Caco-2 (cell line): ENCODE results near the gene TPX2. TPM values are rescaled to one million over a fixed set of nuclear protein-coding genes. Genes with fewer than 3 reads are reported as not detected.

Experiments used
- BruUV-seq: library from RNA; stranded (reverse); fragments of 400-500 nt; replicated peaks from 2 replicates; lab custom pipeline; 2021; lab: Mats Ljungman, UMichigan
- CTCF ChIA-PET: fragments of 300-600 bp; sonication (Branson Sonifier 250); formaldehyde crosslinking; loops from one replicate; lab custom pipeline; 2022; ENCODE audit warnings: antibody characterized with exemption; lab: Charles Lee
- POLR2A ChIA-PET: fragments of 300-600 bp; sonication (Branson Sonifier 250); formaldehyde crosslinking; loops from one replicate; lab custom pipeline; 2022; ENCODE audit warnings: antibody characterized with exemption; lab: Charles Lee
- DNase-seq, 2 experiments: peaks; one replicate each; pipeline versions ENCODE4 v3.0.0 to v3.0.0-alpha.2; 2020 to 2022
- H3K27me3 ChIP-seq: replicated peaks from 2 replicates; pipeline ENCODE4 v1.6.0; 2011; ENCODE audit warnings: low read length; ENCODE audit not compliant: control insufficient read depth, insufficient read depth
- H3K36me3 ChIP-seq: 2 replicates; pipeline ENCODE4 v1.5.1; 2011; ENCODE audit warnings: low read length; ENCODE audit not compliant: control insufficient read depth, insufficient read depth
- H3K4me1 ChIP-seq: fragments of 250-450 bp; sonication (Bioruptor Pico); 2 replicates; pipeline ENCODE4 v1.5.1; 2020; ENCODE audit warnings: mild to moderate bottlenecking
- H3K4me3 ChIP-seq: 2 replicates; pipeline ENCODE4 v1.5.1; 2011; ENCODE audit warnings: low read depth, mild to moderate bottlenecking, control low read depth, low read length
- H3K9me3 ChIP-seq: fragments of 250-450 bp; sonication (Bioruptor Pico); 2 replicates; pipeline ENCODE4 v1.5.1; 2020; ENCODE audit warnings: mild to moderate bottlenecking, moderate library complexity
- H3K27ac Mint-ChIP-seq: one replicate; pipeline ENCODE4 v1.8.0; 2022; ENCODE audit warnings: mixed read lengths; ENCODE audit not compliant: unreplicated experiment
- H3K27me3 Mint-ChIP-seq: one replicate; pipeline ENCODE4 v1.8.0; 2022; ENCODE audit warnings: mixed read lengths; ENCODE audit not compliant: insufficient read depth, unreplicated experiment
- H3K36me3 Mint-ChIP-seq: one replicate; pipeline ENCODE4 v1.8.0; 2022; ENCODE audit warnings: mild to moderate bottlenecking, mixed read lengths; ENCODE audit not compliant: insufficient read depth, unreplicated experiment
- H3K4me1 Mint-ChIP-seq: one replicate; pipeline ENCODE4 v1.8.0; 2022; ENCODE audit warnings: low read depth, mixed read lengths; ENCODE audit not compliant: unreplicated experiment
- H3K4me3 Mint-ChIP-seq: one replicate; pipeline ENCODE4 v1.8.0; 2022; ENCODE audit warnings: mild to moderate bottlenecking, moderate library complexity, mixed read lengths; ENCODE audit not compliant: unreplicated experiment
- H3K9me3 Mint-ChIP-seq: one replicate; pipeline ENCODE4 v1.8.0; 2022; ENCODE audit warnings: mixed read lengths; ENCODE audit not compliant: unreplicated experiment
- intact Hi-C: fragments of 100-400 bp; cut with micrococcal nuclease; formaldehyde crosslinking; loops from one replicate; pipeline ENCODE4 v1.10.0; 2022; ENCODE audit not compliant: unreplicated experiment
- total RNA-seq: library from RNA; stranded (reverse); gene quantifications from 2 replicates; pipeline ENCODE4 v1.2.3, GENCODE V29; 2022
- TF ChIP-seq, protein P1 (sequence below), 2 experiments: fragments of 200-600 bp in 1 of 2; IDR thresholded peaks; 1 replicate in 1 of 2; 2 replicates in 1 of 2; pipeline versions ENCODE4 v1.5.1 to v1.8.0; 2011 to 2022; ENCODE audit warnings: antibody characterized with exemption in 1 of 2, control low read depth in 1 of 2, inconsistent platforms in 1 of 2, low read depth in 1 of 2, low read length in 1 of 2, mild to moderate bottlenecking in 1 of 2, moderate library complexity in 1 of 2; ENCODE audit not compliant: insufficient read depth in 1 of 2, severe bottlenecking in 1 of 2, unreplicated experiment in 1 of 2

The TPX2 gene
- total RNA-seq, 1 experiment from 2014 or later, result 237 TPM

DNA sequence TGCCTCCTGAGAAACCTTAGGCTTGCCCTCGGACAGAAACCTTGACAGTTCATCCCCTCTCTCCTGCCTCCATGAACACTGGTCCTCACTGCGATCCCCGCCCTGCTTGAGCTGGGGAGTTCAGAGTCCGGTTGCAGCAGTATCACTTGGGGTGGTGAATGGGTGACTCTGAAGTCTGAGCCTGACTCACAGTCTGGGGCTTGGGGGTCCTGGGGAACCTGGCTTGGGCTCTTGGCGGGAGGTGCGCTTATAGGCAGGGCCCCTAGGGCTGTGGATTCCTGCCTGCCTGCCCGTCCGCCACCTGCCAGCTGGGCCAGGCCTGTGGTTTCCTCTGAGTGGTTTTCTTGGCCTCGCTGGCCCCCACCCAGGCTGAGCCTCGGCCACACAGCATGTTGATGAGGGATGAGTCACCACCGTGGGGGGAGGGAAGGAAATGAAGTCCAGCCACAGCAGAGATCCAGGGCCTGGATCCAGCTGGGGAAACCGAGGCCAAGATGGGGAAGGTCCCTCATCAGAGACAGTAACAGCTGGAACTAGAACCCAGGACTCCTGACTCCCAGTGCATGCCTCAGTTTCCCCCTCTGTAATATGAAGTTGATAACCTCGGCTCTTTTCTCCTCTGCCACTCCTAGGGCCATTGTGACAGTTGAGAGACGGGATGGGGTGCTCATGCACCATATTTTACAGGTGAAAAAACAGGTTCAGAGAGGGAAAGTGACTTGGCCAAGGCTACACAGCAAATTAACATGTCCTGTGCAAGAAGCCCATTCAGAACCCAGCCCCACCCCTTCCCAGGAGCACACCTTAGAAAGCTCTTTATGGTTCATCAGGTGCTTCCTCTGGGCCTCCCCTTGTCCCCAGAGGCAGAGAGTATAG lies 97.1 kb downstream of the TPX2 start:
- TF ChIP-seq, protein P1, sequence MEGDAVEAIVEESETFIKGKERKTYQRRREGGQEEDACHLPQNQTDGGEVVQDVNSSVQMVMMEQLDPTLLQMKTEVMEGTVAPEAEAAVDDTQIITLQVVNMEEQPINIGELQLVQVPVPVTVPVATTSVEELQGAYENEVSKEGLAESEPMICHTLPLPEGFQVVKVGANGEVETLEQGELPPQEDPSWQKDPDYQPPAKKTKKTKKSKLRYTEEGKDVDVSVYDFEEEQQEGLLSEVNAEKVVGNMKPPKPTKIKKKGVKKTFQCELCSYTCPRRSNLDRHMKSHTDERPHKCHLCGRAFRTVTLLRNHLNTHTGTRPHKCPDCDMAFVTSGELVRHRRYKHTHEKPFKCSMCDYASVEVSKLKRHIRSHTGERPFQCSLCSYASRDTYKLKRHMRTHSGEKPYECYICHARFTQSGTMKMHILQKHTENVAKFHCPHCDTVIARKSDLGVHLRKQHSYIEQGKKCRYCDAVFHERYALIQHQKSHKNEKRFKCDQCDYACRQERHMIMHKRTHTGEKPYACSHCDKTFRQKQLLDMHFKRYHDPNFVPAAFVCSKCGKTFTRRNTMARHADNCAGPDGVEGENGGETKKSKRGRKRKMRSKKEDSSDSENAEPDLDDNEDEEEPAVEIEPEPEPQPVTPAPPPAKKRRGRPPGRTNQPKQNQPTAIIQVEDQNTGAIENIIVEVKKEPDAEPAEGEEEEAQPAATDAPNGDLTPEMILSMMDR (IDR thresholded peaks at IDR 0.05; ENCODE audit: insufficient read depth in 1 of 2, low read depth in 1 of 2, low read length in 1 of 2, severe bottlenecking in 1 of 2, unreplicated experiment in 1 of 2), result no peak
- H3K9me3 ChIP-seq, result no peaks in the 10 kb centered on the region
- no peaks in the 10 kb centered on the region for H3K27me3 ChIP-seq
- Mint-ChIP-seq H3K4me1 (peaks cover 5% of the 10 kb centered on the region), H3K36me3 (no peaks in the 10 kb centered on the region), H3K27ac (no peak overlapping the region), H3K27me3 (no peaks in the 10 kb centered on the region), H3K4me3 (no peak overlapping the region), H3K9me3 (no peaks in the 10 kb centered on the region)
- BruUV-seq, result no TSS peak
- intact Hi-C loops, result no loop called here
- H3K4me1 ChIP-seq, result peaks cover 13% of the 10 kb centered on the region
- H3K4me3 ChIP-seq, result no peak overlapping the region
- H3K36me3 ChIP-seq, result no peaks in the 10 kb centered on the region
- POLR2A ChIA-PET, result no interaction called here
- CTCF ChIA-PET, result interaction anchor here (0.8 to 2.5 kb wide), 5 partner anchors 9 to 112 kb away, joined by 3 to 14 read pairs (median 7); no protein-coding TSS in a partner anchor
- peak; percentile 58 to 76 for DNase-seq

DNA sequence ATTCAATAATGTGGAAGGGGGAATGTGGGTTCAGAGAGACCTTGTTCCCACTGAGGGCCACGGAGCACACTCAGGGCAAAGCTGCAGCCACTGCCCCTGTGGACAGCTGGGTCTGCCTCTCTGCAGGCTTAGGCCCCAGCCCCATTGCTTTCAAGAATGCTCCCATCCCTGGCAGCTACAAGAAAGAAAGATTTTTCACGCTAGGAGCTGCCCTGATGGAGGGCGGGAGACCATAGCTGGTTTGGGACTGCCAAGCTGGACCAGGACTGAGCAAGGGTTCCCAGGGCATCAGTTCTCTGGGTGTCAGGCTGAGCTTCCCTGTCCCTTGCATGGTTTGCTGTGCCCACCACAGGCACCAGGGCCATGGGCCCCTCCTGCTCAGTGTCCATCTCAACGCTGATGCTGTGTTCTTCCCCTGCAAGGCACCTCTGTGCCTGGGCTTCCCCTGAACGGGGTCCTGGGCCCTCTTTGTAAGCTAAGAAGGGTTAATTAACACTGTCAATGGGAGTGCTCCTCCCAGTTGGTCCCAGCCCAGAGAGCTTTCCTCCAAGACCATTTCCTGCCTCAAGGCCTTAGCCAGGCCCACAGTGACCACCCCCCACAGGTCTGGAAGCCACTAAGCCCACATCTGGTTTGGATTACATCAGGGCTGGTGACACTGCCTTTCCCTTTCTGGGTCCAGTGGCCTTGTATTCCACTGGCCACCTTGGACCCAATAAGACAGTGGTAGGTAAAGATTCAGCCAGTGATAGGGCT lies 97.9 kb downstream of the TPX2 start:
- no peak overlapping the region for H3K4me3 Mint-ChIP-seq
- BruUV-seq, result no TSS peak
- Histone ChIP-seq H3K4me1 (peaks cover 13% of the 10 kb centered on the region), H3K9me3 (no peaks in the 10 kb centered on the region), H3K27me3 (no peaks in the 10 kb centered on the region), H3K4me3 (no peak overlapping the region), H3K36me3 (no peaks in the 10 kb centered on the region)
- TF ChIP-seq, protein P1 (IDR thresholded peaks at IDR 0.05; ENCODE audit: insufficient read depth in 1 of 2, low read depth in 1 of 2, low read length in 1 of 2, severe bottlenecking in 1 of 2, unreplicated experiment in 1 of 2), result no peak
- H3K9me3 Mint-ChIP-seq, result no peaks in the 10 kb centered on the region
- POLR2A ChIA-PET, result no interaction called here
- no peaks in the 10 kb centered on the region for H3K27me3 Mint-ChIP-seq
- no peak overlapping the region for H3K27ac Mint-ChIP-seq
- intact Hi-C loops, result no loop called here
- CTCF ChIA-PET, result interaction anchor here (0.6 to 2.5 kb wide), 5 partner anchors 10 to 267 kb away, joined by 3 to 14 read pairs (median 7); no protein-coding TSS in a partner anchor
- H3K4me1 Mint-ChIP-seq, result peaks cover 5% of the 10 kb centered on the region
- no peak for DNase-seq
- no peaks in the 10 kb centered on the region for H3K36me3 Mint-ChIP-seq

DNA sequence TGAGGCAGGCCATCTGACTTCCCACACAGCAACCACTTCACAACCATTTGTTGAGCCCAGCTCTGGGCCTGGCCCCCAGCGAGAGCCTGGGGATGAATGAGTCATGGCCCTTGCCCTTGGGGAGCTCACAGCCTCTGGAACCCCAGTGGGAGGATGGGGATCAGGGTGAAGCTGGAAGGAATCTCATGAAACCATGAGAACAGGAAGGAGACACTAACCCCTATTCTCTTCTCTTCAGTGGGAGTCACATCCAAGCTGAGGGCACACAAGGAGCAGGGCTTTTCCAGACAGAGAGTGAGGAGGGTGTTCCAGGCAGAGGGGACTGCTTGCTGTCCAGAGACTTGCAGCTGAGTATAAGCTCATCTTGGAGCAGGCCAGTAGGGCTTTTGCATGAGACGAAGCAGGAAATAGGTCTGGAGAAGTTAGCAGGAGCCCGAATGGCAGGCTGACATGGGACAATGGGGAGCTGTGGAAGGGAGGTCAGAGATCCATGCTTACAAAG lies 98.9 kb downstream of the TPX2 start:
- ChIA-PET POLR2A (no interaction called here), CTCF (interaction anchor here (0.6 to 2.5 kb wide), 11 partner anchors 9 to 193 kb away, joined by 3 to 14 read pairs (median 4); no protein-coding TSS in a partner anchor)
- Mint-ChIP-seq H3K4me1 (peaks cover 5% of the 10 kb centered on the region), H3K27ac (no peak overlapping the region), H3K36me3 (no peaks in the 10 kb centered on the region), H3K27me3 (no peaks in the 10 kb centered on the region), H3K9me3 (no peaks in the 10 kb centered on the region), H3K4me3 (no peak overlapping the region)
- DNase-seq, result no peak
- no TSS peak for BruUV-seq
- Histone ChIP-seq H3K4me3 (no peak overlapping the region), H3K36me3 (no peaks in the 10 kb centered on the region), H3K4me1 (peaks cover 13% of the 10 kb centered on the region), H3K9me3 (no peaks in the 10 kb centered on the region), H3K27me3 (no peaks in the 10 kb centered on the region)
- TF ChIP-seq, protein P1 (IDR thresholded peaks at IDR 0.05; ENCODE audit: insufficient read depth in 1 of 2, low read depth in 1 of 2, low read length in 1 of 2, severe bottlenecking in 1 of 2, unreplicated experiment in 1 of 2), result no peak
- intact Hi-C loops, result no loop called here
